CD14-positive monocyte (primary cell): ENCODE data around the gene DEPDC1. TPM values are rescaled to one million over a fixed set of nuclear protein-coding genes. Genes with fewer than 3 reads are reported as not detected.

Experiments
- DNase-seq, 3 donors: peaks; one replicate each; pipeline ENCODE4 v3.0.0-alpha.2; 2011 to 2022
- H2AFZ ChIP-seq: 2 replicates; pipeline ENCODE4 v1.6.0; 2012; ENCODE audit warnings: mild to moderate bottlenecking, low read depth, low read length, inconsistent platforms; ENCODE audit not compliant: insufficient read depth, poor library complexity, severe bottlenecking
- H3K27ac ChIP-seq, 2 donors: 1 replicate in 1 of 2; 2 replicates in 1 of 2; pipeline ENCODE4 v1.5.1; 2012 to 2013; ENCODE audit warnings: low read length in 2 of 2, control low read depth in 1 of 2, inconsistent platforms in 1 of 2, low read depth in 1 of 2, mild to moderate bottlenecking in 1 of 2
- H3K27me3 ChIP-seq, 2 donors: one replicate each; pipeline versions ENCODE4 v1.6.0 to v1.6.1; 2011 to 2013; ENCODE audit warnings: low read length in 2 of 2; ENCODE audit not compliant: control insufficient read depth in 2 of 2, insufficient read depth in 2 of 2
- H3K36me3 ChIP-seq, 2 donors: replicated peaks in 1 of 2; 1 replicate in 1 of 2; 2 replicates in 1 of 2; pipeline versions ENCODE4 v1.5.1 to v1.6.1; 2012 to 2013; ENCODE audit warnings: low read length in 2 of 2, control low read depth in 1 of 2, inconsistent platforms in 1 of 2, mild to moderate bottlenecking in 1 of 2; ENCODE audit not compliant: insufficient read depth in 2 of 2, control insufficient read depth in 1 of 2
- H3K4me1 ChIP-seq, 2 donors: 1 replicate in 1 of 2; 2 replicates in 1 of 2; pipeline versions ENCODE4 v1.5.1 to v1.6.1; 2012 to 2013; ENCODE audit warnings: low read length in 2 of 2, control low read depth in 1 of 2, inconsistent platforms in 1 of 2, mild to moderate bottlenecking in 1 of 2, moderate library complexity in 1 of 2; ENCODE audit not compliant: insufficient read depth in 2 of 2, control insufficient read depth in 1 of 2
- H3K4me2 ChIP-seq: replicated peaks from 2 replicates; pipeline ENCODE3; 2012; ENCODE audit warnings: low read length, moderate library complexity, mild to moderate bottlenecking; ENCODE audit not compliant: poor library complexity, severe bottlenecking; ENCODE audit errors: extremely low read depth
- H3K4me3 ChIP-seq, 3 experiments: fragments of 200-600 bp in 1 of 3; sonication (generic) in 1 of 3; replicated peaks in 1 of 3; 1 replicate in 2 of 3; 2 replicates in 1 of 3; pipeline ENCODE4 v1.5.1; 2011 to 2013; ENCODE audit warnings: low read length in 3 of 3, mild to moderate bottlenecking in 3 of 3, control low read depth in 2 of 3, low read depth in 2 of 3, inconsistent platforms in 1 of 3, moderate library complexity in 1 of 3
- H3K79me2 ChIP-seq: 2 replicates; pipeline ENCODE4 v1.6.0; 2012; ENCODE audit warnings: mild to moderate bottlenecking, control low read depth, inconsistent platforms, low read length, moderate library complexity; ENCODE audit not compliant: insufficient read depth
- H3K9ac ChIP-seq: 2 replicates; pipeline ENCODE4 v1.6.0; 2017; ENCODE audit warnings: low read length, mild to moderate bottlenecking; ENCODE audit not compliant: insufficient read depth, poor library complexity, severe bottlenecking
- H3K9me3 ChIP-seq, 2 donors: replicated peaks in 1 of 2; 1 replicate in 1 of 2; 2 replicates in 1 of 2; pipeline versions ENCODE4 v1.5.1 to v1.6.1; 2012 to 2013; ENCODE audit warnings: low read length in 2 of 2, control low read depth in 1 of 2; ENCODE audit not compliant: control insufficient read depth in 1 of 2, insufficient read depth in 1 of 2
- H4K20me1 ChIP-seq: 2 replicates; pipeline ENCODE4 v1.6.0; 2012; ENCODE audit warnings: mild to moderate bottlenecking, low read length, control low read depth, moderate library complexity; ENCODE audit not compliant: insufficient read depth
- H3K27ac Mint-ChIP-seq, 7 donors: one replicate each; pipeline ENCODE4 v1.8.0; 2020; ENCODE audit warnings: mild to moderate bottlenecking in 7 of 7, mixed read lengths in 7 of 7, moderate library complexity in 6 of 7, inconsistent platforms in 2 of 7
- H3K27me3 Mint-ChIP-seq, 3 donors: one replicate each; pipeline ENCODE4 v1.8.0; 2021 to 2022; ENCODE audit warnings: low read depth in 3 of 3, mild to moderate bottlenecking in 3 of 3, mixed read lengths in 3 of 3, moderate library complexity in 3 of 3, inconsistent platforms in 1 of 3
- H3K36me3 Mint-ChIP-seq, 2 donors: one replicate each; pipeline ENCODE4 v1.8.0; 2020; ENCODE audit warnings: mixed read lengths in 2 of 2, inconsistent platforms in 1 of 2, mild to moderate bottlenecking in 1 of 2
- H3K4me1 Mint-ChIP-seq: one replicate; pipeline ENCODE4 v1.8.0; 2020; ENCODE audit warnings: mild to moderate bottlenecking, mixed read lengths
- H3K4me3 Mint-ChIP-seq, 2 donors: one replicate each; pipeline ENCODE4 v1.8.0; 2020; ENCODE audit warnings: mild to moderate bottlenecking in 2 of 2, mixed read lengths in 2 of 2, moderate library complexity in 1 of 2
- H3K9me3 Mint-ChIP-seq, 7 donors: one replicate each; pipeline ENCODE4 v1.8.0; 2020 to 2022; ENCODE audit warnings: mixed read lengths in 7 of 7, mild to moderate bottlenecking in 6 of 7, moderate library complexity in 6 of 7, inconsistent platforms in 2 of 7
- CTCF ChIP-seq: fragments of 200-600 bp; IDR thresholded peaks from one replicate; pipeline ENCODE4 v1.8.0; 2022; ENCODE audit warnings: antibody characterized with exemption, mild to moderate bottlenecking
- intact Hi-C, 2 donors: fragments of 100-400 bp; cut with micrococcal nuclease; formaldehyde crosslinking; loops; one replicate each; pipeline versions ENCODE4 v1.15.0 to v1.15.1; 2023
- polyA plus RNA-seq, 3 donors: library from polyadenylated mRNA; depleted of rRNA in 1 of 3; unstranded in 2 of 3; stranded (reverse) in 1 of 3; fragments of 300-500 nt in 2 of 3; fragments of >200 nt in 1 of 3; fragmentation: Illumina TruSeq in 2 of 3; gene quantifications; 1 replicate in 2 of 3; 2 replicates in 1 of 3; pipeline ENCODE4 v1.2.3, GENCODE V29; 2012 to 2021

Gene DEPDC1
- polyA plus RNA-seq, 3 donors, result 0.04 to 0.24 TPM; not detected in 1

GRCh38 chr1:68542586-68542985, 45.7 kb upstream of the DEPDC1 start:
- DNase-seq, result no peak
- H2AFZ ChIP-seq, result no peak overlapping the region
- H3K4me2 ChIP-seq, result no peak overlapping the region
- H4K20me1 ChIP-seq, result no peaks in the 10 kb centered on the region
- peaks cover 0 to 8% (median 3%) of the 10 kb centered on the region in 7 donors for H3K9me3 Mint-ChIP-seq
- intact Hi-C loops, result no loop called here
- H3K9me3 ChIP-seq, result peaks cover under 1 to 5% of the 10 kb centered on the region in 2 donors
- no peak for TF ChIP-seq CTCF
- no peaks in the 10 kb centered on the region for H3K36me3 ChIP-seq
- H3K36me3 Mint-ChIP-seq, result no peaks in the 10 kb centered on the region
- H3K4me1 ChIP-seq, result no peaks in the 10 kb centered on the region
- no peaks in the 10 kb centered on the region for H3K4me1 Mint-ChIP-seq
- H3K27ac Mint-ChIP-seq, result no peak overlapping the region
- no peaks in the 10 kb centered on the region for H3K27me3 ChIP-seq
- no peak overlapping the region for H3K27ac ChIP-seq
- H3K9ac ChIP-seq, result no peak overlapping the region
- no peak overlapping the region for H3K4me3 ChIP-seq
- no peaks in the 10 kb centered on the region for H3K79me2 ChIP-seq
- peaks cover 0 to 2% (median 1%) of the 10 kb centered on the region in 3 donors for H3K27me3 Mint-ChIP-seq
- H3K4me3 Mint-ChIP-seq, result no peak overlapping the region

- Mint-ChIP-seq H3K36me3 (no peaks in the 10 kb centered on the region), H3K4me1 (no peaks in the 10 kb centered on the region), H3K9me3 (no peaks in the 10 kb centered on the region), H3K27ac (no peak overlapping the region), H3K4me3 (no peak overlapping the region), H3K27me3 (peaks cover 0 to 2% (median 1%) of the 10 kb centered on the region in 3 donors)
- Histone ChIP-seq H3K27me3 (no peaks in the 10 kb centered on the region), H4K20me1 (no peaks in the 10 kb centered on the region), H3K9me3 (no peaks in the 10 kb centered on the region), H3K27ac (no peak overlapping the region), H3K79me2 (no peaks in the 10 kb centered on the region), H3K9ac (no peak overlapping the region), H2AFZ (no peak overlapping the region), H3K4me3 (no peak overlapping the region), H3K4me2 (no peak overlapping the region), H3K4me1 (no peaks in the 10 kb centered on the region), H3K36me3 (no peaks in the 10 kb centered on the region)
- no peak for TF ChIP-seq CTCF
- intact Hi-C loops, result no loop called here
- no peak for DNase-seq
Observed at GRCh38 chr1:68538941-68539340, 42.1 kb upstream of the DEPDC1 start.
